Activated CD4-positive, alpha-beta T cell treated with anti-CD3 and anti-CD28 coated beads, Interleukin-10, Interleukin-2, amounts not matched to agents 100 ng/mL and 50 ng/mL, durations not matched to agents 16 hours and 8 hours (primary cell): Measurements from ENCODE around the gene DCAF10.
A peak's percentile ranks its signal among the peaks of the same experiment; 100 is the strongest.
"Not testable (repeated sequence)": the region's sequence is repeated elsewhere in the genome, so short reads cannot be mapped to it uniquely, and the experiment has no call there.

Experiments
- DNase-seq: peaks from one replicate; pipeline ENCODE4 v3.0.0-alpha.2; 2020

DCAF10 gene

GRCh38 chr9:37909836-37910235, 109.2 kb downstream of the DCAF10 start:
- DNase-seq = not testable (repeated sequence)

- DNase-seq = no peak
Measured at GRCh38 chr9:37910271-37910670, 109.7 kb downstream of the DCAF10 start.

GRCh38 chr9:37911271-37911681, 110.7 kb downstream of the DCAF10 start:
- DNase-seq = no peak

- DNase-seq = peak; percentile 85
Measured at GRCh38 chr9:37913480-37914153, 113.0 kb downstream of the DCAF10 start.

GRCh38 chr9:37914154-37914551, 113.6 kb downstream of the DCAF10 start:
- no peak for DNase-seq

- no peak for DNase-seq
Measured at GRCh38 chr9:37914701-37915358, 114.2 kb downstream of the DCAF10 start.

GRCh38 chr9:37915911-37916470, 115.4 kb downstream of the DCAF10 start:
- no peak for DNase-seq

- no peak for DNase-seq
Measured at GRCh38 chr9:37916471-37917312, 116.1 kb downstream of the DCAF10 start.
